NCI-H2196 (cell line): ENCODE data around the gene KCTD5.

ENCODE experiments used
- DNase-seq: peaks from one replicate; lab custom pipeline; 2025; ENCODE audit not compliant: unreplicated experiment; lab: John Stamatoyannopoulos, UW

The KCTD5 gene

GRCh38 chr16:2708955-2709587 lies 26.7 kb downstream of the KCTD5 start:
- no peak for DNase-seq

- no peak for DNase-seq
Measured at GRCh38 chr16:2709588-2709984, 27.3 kb downstream of the KCTD5 start.

- no peak for DNase-seq
Measured at GRCh38 chr16:2710021-2710710, 27.8 kb downstream of the KCTD5 start.

GRCh38 chr16:2710711-2711231 lies 28.4 kb downstream of the KCTD5 start:
- DNase-seq = no peak

GRCh38 chr16:2711370-2712062 lies 29.2 kb downstream of the KCTD5 start:
- DNase-seq = no peak

GRCh38 chr16:2712063-2712441 lies 29.7 kb downstream of the KCTD5 start:
- no peak for DNase-seq

GRCh38 chr16:2712546-2712945 lies 30.2 kb downstream of the KCTD5 start:
- DNase-seq = no peak

GRCh38 chr16:2713523-2713922 lies 31.2 kb downstream of the KCTD5 start:
- no peak for DNase-seq

GRCh38 chr16:2713985-2714774 lies 31.9 kb downstream of the KCTD5 start:
- DNase-seq = no peak

GRCh38 chr16:2715064-2715463 lies 32.7 kb downstream of the KCTD5 start:
- no peak for DNase-seq

- DNase-seq = no peak
Measured at GRCh38 chr16:2715519-2715918, 33.2 kb downstream of the KCTD5 start.

- no peak for DNase-seq
Measured at GRCh38 chr16:2715966-2716885, 33.9 kb downstream of the KCTD5 start.

GRCh38 chr16:2716948-2717347 lies 34.6 kb downstream of the KCTD5 start:
- no peak for DNase-seq

- no peak for DNase-seq
Measured at GRCh38 chr16:2717383-2718263, 35.3 kb downstream of the KCTD5 start.

GRCh38 chr16:2719328-2720063 lies 37.2 kb downstream of the KCTD5 start:
- DNase-seq = peak; percentile 31

- no peak for DNase-seq
Measured at GRCh38 chr16:2720064-2720457, 37.7 kb downstream of the KCTD5 start, which contains the start of gene PRSS27. Gene PRSS27 (minus strand): TSS chr16:2720224. CDS start chr16:2720160, 64 bp downstream.

- peak; percentile 93 for DNase-seq
Measured at GRCh38 chr16:2720719-2721633, 38.7 kb downstream of the KCTD5 start.
